Stimulated activated CD4-positive, alpha-beta T cell treated with anti-CD3 and anti-CD28 coated beads, Interleukin-12 subunit alpha, Interleukin-12 subunit beta, amount 100 ng/mL, for 48 hours (primary cell): ENCODE results near the gene CYP27B1.
"Not testable (repeated sequence)": the region's sequence is repeated elsewhere in the genome, so short reads cannot be mapped to it uniquely, and the experiment has no call there.

Experiments
- DNase-seq, 3 donors: peaks; one replicate each; pipeline ENCODE4 v3.0.0-alpha.2; 2020; ENCODE audit warnings: low read depth in 2 of 3, low spot score in 1 of 3

Gene CYP27B1

GRCh38 chr12:57793920-57794319 is 27.0 kb upstream of the CYP27B1 start:
- no peak for DNase-seq

- no peak for DNase-seq
Measured at GRCh38 chr12:57783861-57784260, 17.0 kb upstream of the CYP27B1 start.

GRCh38 chr12:57783466-57783801 is 16.6 kb upstream of the CYP27B1 start:
- no peak for DNase-seq

GRCh38 chr12:57782608-57783465 is 16.0 kb upstream of the CYP27B1 start, which contains the start of gene TSFM:
TSS of gene TSFM (plus strand) at chr12:57782787. CDS start at chr12:57782802, 15 bp downstream.
- peak; percentile 93 to 98 (median 97) for DNase-seq

- DNase-seq: no peak
Measured at GRCh38 chr12:57782243-57782607, 15.3 kb upstream of the CYP27B1 start.

GRCh38 chr12:57781801-57782200 is 14.9 kb upstream of the CYP27B1 start:
- no peak for DNase-seq

GRCh38 chr12:57781244-57781643 is 14.4 kb upstream of the CYP27B1 start:
- DNase-seq: no peak

GRCh38 chr12:57780284-57780897 is 13.5 kb upstream of the CYP27B1 start:
- no peak for DNase-seq

- no peak for DNase-seq
Measured at GRCh38 chr12:57779736-57780135, 12.9 kb upstream of the CYP27B1 start.

GRCh38 chr12:57777911-57778310 is 11.0 kb upstream of the CYP27B1 start:
- no peak for DNase-seq

GRCh38 chr12:57777367-57777766 is 10.5 kb upstream of the CYP27B1 start:
- no peak for DNase-seq

- DNase-seq: no peak
Measured at GRCh38 chr12:57776247-57776587, 9.3 kb upstream of the CYP27B1 start.

GRCh38 chr12:57775563-57776246 is 8.8 kb upstream of the CYP27B1 start:
- DNase-seq: no peak

- DNase-seq: no peak
Measured at GRCh38 chr12:57775044-57775443, 8.2 kb upstream of the CYP27B1 start.

- not testable (repeated sequence) for DNase-seq
Measured at GRCh38 chr12:57774634-57775033, 7.8 kb upstream of the CYP27B1 start.

- DNase-seq: peak in 1 of 3 donors; percentile 54
Measured at GRCh38 chr12:57772429-57773322, 5.8 kb upstream of the CYP27B1 start, which contains the start of gene EEF1AKMT3. TSS of gene EEF1AKMT3 (plus strand) at chr12:57772614. CDS start at chr12:57772725, 111 bp downstream.

- DNase-seq: peak; percentile 91 to 92 (median 91)
Measured at GRCh38 chr12:57771873-57772428, 5.1 kb upstream of the CYP27B1 start, which contains the start of gene METTL1. TSS of gene METTL1 (minus strand) at chr12:57772105. CDS start at chr12:57772083, 22 bp downstream.

GRCh38 chr12:57771236-57771872 is 4.5 kb upstream of the CYP27B1 start:
- DNase-seq: peak; percentile 86 to 91 (median 88)

GRCh38 chr12:57770734-57771133 is 3.9 kb upstream of the CYP27B1 start:
- DNase-seq: no peak

GRCh38 chr12:57769594-57769993 is 2.7 kb upstream of the CYP27B1 start:
- DNase-seq: no peak
